Parathyroid adenoma (tissue), 2 donors: ENCODE measurements around the gene PYCR2.

Experiments used
- H2AFZ ChIP-seq: fragments of 300-600 bp; sonication (generic); one replicate; pipeline ENCODE4 v1.7.0; 2017; ENCODE audit warnings: antibody characterized with exemption, mild to moderate bottlenecking
- H3K27ac ChIP-seq: fragments of 300-600 bp; sonication (generic); one replicate; pipeline ENCODE4 v1.7.0; 2017
- H3K27me3 ChIP-seq: fragments of 300-600 bp; sonication (generic); one replicate; pipeline ENCODE4 v1.7.0; 2017; ENCODE audit warnings: low read length; ENCODE audit not compliant: control insufficient read depth, insufficient read depth
- H3K36me3 ChIP-seq: fragments of 300-600 bp; sonication (generic); one replicate; pipeline ENCODE4 v1.7.0; 2017; ENCODE audit warnings: low read length; ENCODE audit not compliant: control insufficient read depth, insufficient read depth
- H3K4me1 ChIP-seq: fragments of 300-600 bp; sonication (generic); one replicate; pipeline ENCODE4 v1.7.0; 2017; ENCODE audit warnings: control low read depth
- H3K4me2 ChIP-seq: fragments of 300-600 bp; sonication (generic); one replicate; pipeline ENCODE4 v1.7.0; 2017; ENCODE audit warnings: low read length
- H3K4me3 ChIP-seq: fragments of 300-600 bp; sonication (generic); one replicate; pipeline ENCODE4 v1.7.0; 2017; ENCODE audit warnings: low read depth, low read length
- H3K79me2 ChIP-seq: fragments of 300-600 bp; sonication (generic); one replicate; pipeline ENCODE4 v1.7.0; 2017; ENCODE audit warnings: control low read depth
- H3K9ac ChIP-seq: fragments of 300-600 bp; sonication (generic); one replicate; pipeline ENCODE4 v1.7.0; 2017; ENCODE audit warnings: mild to moderate bottlenecking
- H3K9me3 ChIP-seq: fragments of 300-600 bp; sonication (generic); one replicate; pipeline ENCODE4 v1.7.0; 2017; ENCODE audit warnings: low read length; ENCODE audit not compliant: control insufficient read depth
- CTCF ChIP-seq: fragments of 300-600 bp; sonication (generic); IDR thresholded peaks from one replicate; pipeline ENCODE4 v1.7.0; 2017; ENCODE audit warnings: antibody characterized with exemption, mild to moderate bottlenecking
- donor health status: primary hyperparathyroidism.

PYCR2 gene

DNA sequence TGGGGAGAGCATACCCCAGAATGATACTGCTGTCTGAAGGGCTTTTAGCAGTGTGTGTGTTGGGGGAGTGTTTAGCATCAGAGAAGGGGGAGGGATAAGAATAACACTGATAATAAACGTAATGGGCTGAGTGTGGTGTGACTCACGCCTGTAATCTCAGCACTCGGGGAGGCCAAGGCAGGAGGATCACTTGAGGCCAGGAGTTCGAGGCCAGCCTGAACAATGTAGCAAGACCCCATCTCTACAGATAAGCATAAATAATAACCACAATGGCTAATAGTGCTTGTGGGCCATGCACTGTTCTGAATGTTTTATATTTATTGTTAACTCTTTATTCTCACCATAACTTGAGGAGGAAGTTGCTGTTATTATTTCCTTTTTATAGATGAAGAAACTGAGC, 19.5 kb upstream of the PYCR2 start:
- Histone ChIP-seq H3K4me3 (no peak overlapping the region), H3K27ac (no peak overlapping the region), H3K27me3 (no peaks in the 10 kb centered on the region), H3K9me3 (no peaks in the 10 kb centered on the region), H3K4me2 (no peak overlapping the region), H3K4me1 (no peaks in the 10 kb centered on the region), H3K36me3 (no peaks in the 10 kb centered on the region), H2AFZ (no peak overlapping the region), H3K9ac (no peak overlapping the region), H3K79me2 (no peaks in the 10 kb centered on the region)
- no peak for TF ChIP-seq CTCF

DNA sequence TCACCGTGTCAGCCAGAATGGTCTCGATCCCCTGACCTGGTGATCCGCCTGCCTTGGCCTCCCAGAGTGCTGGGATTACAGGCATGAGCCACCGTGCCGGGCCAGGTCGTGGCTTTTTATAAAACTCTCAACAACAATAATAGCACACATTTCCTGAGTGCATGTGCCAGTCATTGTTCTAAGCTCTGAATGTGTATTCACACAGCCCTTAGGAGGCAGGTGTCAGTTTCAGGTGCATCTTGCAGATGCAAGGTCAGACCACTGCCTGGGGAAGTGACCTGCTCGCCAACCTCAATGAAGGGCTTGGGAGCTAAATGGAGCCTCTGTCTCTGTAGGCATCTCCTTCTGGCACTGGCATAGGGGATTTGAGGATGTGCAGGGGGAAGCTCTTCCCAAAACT, 18.5 kb upstream of the PYCR2 start:
- no peaks in the 10 kb centered on the region for H3K4me1 ChIP-seq
- no peak for TF ChIP-seq CTCF
- H3K36me3 ChIP-seq, result no peaks in the 10 kb centered on the region
- no peak overlapping the region for H3K4me2 ChIP-seq
- H3K27ac ChIP-seq, result no peak overlapping the region
- no peaks in the 10 kb centered on the region for H3K9me3 ChIP-seq
- H3K4me3 ChIP-seq, result no peak overlapping the region
- no peaks in the 10 kb centered on the region for H3K27me3 ChIP-seq
- no peaks in the 10 kb centered on the region for H3K79me2 ChIP-seq
- no peak overlapping the region for H2AFZ ChIP-seq
- H3K9ac ChIP-seq, result no peak overlapping the region

- Histone ChIP-seq H3K79me2 (no peaks in the 10 kb centered on the region), H3K27ac (no peak overlapping the region), H3K36me3 (no peaks in the 10 kb centered on the region), H2AFZ (no peak overlapping the region), H3K4me2 (no peak overlapping the region), H3K4me1 (no peaks in the 10 kb centered on the region), H3K4me3 (no peak overlapping the region), H3K9me3 (no peaks in the 10 kb centered on the region), H3K9ac (no peak overlapping the region), H3K27me3 (no peaks in the 10 kb centered on the region)
- TF ChIP-seq CTCF, result no peak
These were observed 17.8 kb upstream of the PYCR2 start for GRCh38 chr1:225941942-225942222.

DNA sequence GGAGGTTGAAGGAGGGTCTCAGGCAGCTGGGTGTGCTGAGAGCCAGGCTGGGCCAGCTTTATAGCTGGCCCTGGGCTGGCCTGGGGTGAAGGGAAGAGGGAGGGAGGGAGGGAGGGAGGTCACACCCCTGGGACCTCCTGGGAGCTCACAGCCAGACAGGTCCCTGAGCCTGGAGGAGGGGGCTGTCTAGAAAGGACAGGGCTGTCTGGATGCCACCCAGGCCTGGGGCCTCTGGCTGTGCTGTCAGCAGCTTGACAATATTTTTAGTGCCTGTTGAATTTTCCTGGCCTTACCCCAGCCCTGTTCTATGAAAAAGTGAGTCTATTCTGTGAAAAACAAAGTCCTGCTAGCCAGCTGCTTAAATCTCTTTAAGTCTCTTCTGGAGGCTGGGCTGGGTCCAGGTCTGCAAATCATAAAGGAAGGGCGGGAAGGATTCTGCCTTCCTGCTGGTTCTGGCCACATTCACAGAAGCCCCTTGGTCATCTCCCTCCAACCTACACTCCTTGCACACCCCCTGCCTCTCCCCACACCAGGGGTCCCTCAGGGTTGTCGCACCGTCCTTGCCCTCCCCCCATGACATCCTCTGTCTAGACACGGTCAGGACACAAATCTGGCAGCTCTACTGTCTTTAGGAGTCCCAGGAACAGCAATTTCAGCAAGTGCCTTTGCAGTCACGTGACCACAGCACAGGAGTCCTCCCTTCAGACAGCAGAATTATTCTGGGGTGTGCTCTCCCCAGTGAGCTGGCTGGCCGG, 17.3 kb upstream of the PYCR2 start, which contains the start of gene LEFTY2:
LEFTY2 (minus strand) TSS at position 34 of the 755 bp plus-strand sequence. CDS start 80 bp downstream, outside the sequence.
- H3K79me2 ChIP-seq, result no peaks in the 10 kb centered on the region
- no peaks in the 10 kb centered on the region for H3K4me1 ChIP-seq
- H2AFZ ChIP-seq, result no peak within 1 kb of the TSS
- H3K36me3 ChIP-seq, result no peaks in the 10 kb centered on the region
- no peak for TF ChIP-seq CTCF
- H3K4me2 ChIP-seq, result no peak within 1 kb of the TSS
- H3K9ac ChIP-seq, result no peak within 1 kb of the TSS
- H3K9me3 ChIP-seq, result no peaks in the 10 kb centered on the region
- H3K27ac ChIP-seq, result no peak within 1 kb of the TSS
- no peak within 1 kb of the TSS for H3K4me3 ChIP-seq
- no peaks in the 10 kb centered on the region for H3K27me3 ChIP-seq
